HG03159 (cell line): ENCODE measurements around the gene C12orf56.

Source experiments
- ATAC-seq: cut with Tn5 transposase; IDR thresholded peaks from one replicate; pipeline ENCODE4 v1.9.1; 2021; ENCODE audit warnings: mild to moderate bottlenecking, moderate library complexity; ENCODE audit not compliant: unreplicated experiment

The C12orf56 gene, protein sequence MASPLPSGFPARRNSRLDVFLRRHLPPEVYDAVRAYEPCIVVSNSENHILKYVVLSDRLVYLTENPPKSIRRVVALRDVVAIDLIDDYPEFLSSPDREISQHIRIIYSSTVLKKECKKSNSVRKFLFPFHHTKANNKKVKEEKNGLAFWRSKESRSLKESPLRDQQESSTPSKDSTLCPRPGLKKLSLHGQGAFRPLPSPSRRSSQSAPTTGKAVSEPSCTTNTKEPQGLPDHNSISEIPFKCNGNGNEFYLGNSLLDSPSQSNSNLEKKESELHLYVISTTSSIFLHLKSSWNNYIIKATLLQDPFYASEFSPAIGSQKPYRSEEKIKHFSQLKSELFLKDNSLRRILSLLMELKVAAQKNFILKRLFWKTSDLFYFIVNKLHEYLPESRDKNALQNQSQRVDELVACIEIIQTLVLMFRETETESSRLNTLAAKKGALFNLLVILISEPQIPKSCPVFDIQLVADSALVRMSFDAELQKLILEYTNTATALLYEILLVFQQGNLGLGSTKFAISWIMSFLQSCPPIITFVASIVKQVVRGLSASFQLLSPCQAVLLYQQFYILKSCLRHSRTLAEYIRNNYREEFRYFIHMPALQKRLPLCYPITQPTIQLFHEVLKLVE

DNA sequence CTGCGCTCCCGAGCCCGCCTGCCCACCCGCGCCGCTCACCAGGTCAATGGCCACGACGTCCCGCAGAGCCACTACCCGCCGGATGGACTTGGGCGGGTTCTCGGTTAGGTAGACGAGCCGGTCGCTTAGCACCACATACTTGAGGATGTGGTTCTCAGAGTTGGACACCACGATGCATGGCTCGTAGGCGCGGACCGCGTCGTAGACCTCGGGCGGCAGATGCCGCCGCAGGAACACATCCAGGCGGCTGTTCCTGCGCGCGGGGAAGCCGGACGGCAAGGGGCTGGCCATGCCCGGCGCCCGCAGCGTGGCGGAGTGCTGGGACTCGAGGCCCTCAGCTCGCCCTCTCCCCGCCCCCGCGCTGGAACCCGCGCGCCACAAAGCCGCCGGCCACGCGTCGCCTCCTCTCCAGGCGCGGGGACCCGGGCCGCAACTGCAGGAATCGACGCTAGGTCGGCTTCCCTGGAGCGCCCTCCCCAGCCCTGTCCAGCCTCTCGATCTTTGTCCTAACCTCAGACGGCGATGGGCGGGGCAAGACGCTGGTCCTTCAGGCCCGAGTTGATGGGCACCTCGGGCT lies at the start of gene C12orf56:
TSS of gene C12orf56 (minus strand) at position 484 of the 577 bp plus-strand sequence. CDS start at position 291, 193 bp downstream.
- no peak for ATAC-seq

DNA sequence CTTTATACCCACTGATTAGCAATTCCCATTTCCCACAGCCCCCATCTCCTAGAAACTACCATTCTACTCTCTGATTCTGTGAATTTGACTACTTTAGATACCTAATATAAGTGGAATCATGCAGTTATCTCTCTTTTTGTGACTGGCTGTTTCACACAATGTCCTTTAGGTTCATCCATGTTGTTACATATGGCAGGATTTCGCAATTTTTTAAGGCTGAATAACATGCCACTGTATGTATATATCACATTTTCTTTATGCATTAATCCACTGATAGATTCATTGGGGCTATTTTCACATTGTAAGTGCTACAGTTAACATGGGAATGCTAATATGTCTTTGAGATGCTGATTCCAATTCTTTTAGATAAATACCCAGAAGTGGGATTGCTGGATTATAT lies 49.5 kb upstream of the C12orf56 start:
- ATAC-seq, result no peak

- ATAC-seq, result no peak
Measured at GRCh38 chr12:64433915-64434314, 43.4 kb upstream of the C12orf56 start.

DNA sequence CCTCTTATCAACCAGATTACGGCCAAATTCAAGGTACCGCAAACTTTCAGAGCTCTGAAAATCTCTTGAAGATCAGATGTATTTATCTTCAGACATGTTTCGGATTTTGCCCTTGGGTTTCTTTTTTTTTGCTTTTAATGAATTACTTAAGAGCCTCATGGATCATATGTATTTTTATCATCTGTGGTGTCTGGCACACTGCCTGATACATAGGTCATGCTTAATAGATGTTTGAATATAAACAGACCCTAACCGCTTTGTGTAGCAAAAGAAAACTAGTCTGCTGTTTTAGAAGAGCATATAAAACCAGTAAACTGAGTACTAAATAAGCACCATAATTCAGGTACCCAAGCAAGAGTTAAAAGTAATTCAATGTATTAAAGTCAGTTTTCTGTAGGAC lies 41.2 kb upstream of the C12orf56 start:
- ATAC-seq, result no peak

- ATAC-seq, result no peak
Measured at GRCh38 chr12:64430886-64431285, 40.3 kb upstream of the C12orf56 start.

DNA sequence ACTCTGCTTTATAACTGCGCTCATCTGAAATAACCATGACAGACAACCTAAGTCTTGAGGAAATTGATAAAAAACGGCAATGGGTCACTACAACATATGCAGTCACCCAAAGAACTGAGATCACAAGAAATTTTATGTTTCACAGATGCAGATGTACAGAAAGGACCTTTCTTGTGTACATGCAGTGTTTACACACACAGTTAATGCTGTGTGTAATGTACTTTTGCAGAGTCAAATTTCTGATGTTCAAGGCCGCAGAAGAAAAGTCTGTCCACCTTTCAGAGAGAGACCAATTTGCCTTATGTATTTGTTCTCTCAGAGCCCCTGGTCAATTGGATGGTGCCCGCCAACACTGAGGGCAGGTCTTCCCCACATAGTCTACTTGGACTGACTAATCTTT lies 38.4 kb upstream of the C12orf56 start:
- no peak for ATAC-seq

GRCh38 chr12:64427988-64428387 lies 37.4 kb upstream of the C12orf56 start:
- no peak for ATAC-seq

GRCh38 chr12:64419696-64420095 lies 29.1 kb upstream of the C12orf56 start:
- no peak for ATAC-seq

GRCh38 chr12:64418209-64418608 lies 27.7 kb upstream of the C12orf56 start:
- ATAC-seq, result no peak

- no peak for ATAC-seq
Measured at GRCh38 chr12:64413884-64414283, 23.3 kb upstream of the C12orf56 start.

DNA sequence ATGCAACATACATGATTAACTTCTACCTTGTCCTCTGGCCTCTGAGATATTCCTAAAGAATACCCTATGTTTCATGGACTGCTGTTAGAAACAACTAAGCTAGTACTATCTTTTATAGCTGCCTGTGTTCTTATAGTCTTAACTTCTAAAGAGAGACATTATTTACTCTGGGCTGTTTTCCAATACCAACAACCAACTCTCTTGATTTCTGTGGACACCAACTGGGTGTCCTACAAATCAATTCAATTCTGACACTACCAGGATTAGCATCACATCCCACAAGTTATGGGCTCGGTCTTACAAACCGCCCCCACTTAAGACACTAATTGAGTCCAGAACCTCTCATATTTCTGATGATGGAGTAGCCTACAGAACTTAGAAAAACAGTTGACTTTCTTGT lies 21.9 kb upstream of the C12orf56 start:
- ATAC-seq, result no peak

DNA sequence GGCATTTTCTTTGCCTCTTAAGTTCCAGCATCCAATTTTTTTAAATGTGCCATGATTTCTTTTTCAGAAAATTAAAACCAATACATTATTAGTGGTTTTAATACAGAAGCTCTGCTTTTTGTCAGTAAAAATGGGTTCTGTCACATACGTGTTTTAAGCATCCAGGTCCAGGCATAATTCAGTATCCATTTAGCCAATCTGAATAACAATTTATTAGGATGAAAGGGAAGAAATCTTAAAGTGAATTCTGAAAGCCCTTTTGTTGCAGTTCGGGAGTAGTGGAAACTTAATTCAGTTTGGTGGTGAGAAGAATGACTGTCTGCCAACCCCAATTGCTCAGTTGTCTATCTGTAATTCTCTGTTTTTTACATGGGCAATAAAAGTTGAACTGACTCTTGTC lies 20.9 kb upstream of the C12orf56 start:
- ATAC-seq, result no peak

- ATAC-seq, result no peak
Measured at GRCh38 chr12:64407342-64408223, 17.0 kb upstream of the C12orf56 start.

DNA sequence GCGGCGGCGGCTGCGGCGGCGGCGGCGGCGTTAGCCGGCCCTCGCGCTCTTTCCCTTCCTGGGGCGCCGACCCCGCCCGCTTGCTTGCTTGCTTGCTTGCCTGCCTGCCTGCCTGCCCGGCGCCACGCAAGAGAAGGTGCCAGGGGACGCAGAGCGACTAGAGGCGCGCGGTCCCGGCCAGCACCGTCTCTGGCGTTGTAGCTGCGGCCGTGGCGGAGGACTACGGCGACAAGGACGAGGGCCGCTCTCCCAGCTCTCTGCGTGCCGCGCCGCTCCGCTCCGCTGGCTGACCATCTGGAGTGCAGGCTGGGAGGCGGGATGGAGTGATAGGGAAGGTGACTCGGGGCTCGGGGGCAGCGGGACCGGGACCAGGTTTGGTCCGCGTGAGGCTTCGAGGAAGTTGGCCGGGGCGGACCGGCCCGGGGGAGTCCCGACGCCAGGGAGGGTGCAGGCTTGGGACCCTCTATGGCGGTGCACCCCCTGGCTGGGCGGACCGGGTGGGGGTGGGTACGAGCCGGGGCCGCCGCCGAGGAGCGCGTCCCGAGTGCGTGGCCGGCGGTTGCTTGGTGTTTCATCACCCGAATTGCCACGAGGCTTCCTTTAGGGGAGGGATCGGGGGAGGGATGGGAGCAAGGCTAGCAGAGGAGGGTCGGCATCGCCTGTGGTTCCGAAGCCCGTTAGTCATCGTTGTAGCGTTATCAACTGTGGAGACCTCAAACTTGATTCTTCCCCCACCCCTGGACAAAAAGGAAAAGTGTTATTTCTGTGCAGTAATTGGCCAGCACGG lies 14.1 kb upstream of the C12orf56 start:
- peak; percentile 30 for ATAC-seq

GRCh38 chr12:64403707-64404469 lies 13.3 kb upstream of the C12orf56 start, which contains the start of gene XPOT:
XPOT (plus strand) TSS chr12:64404392; CDS start chr12:64410036, 5,644 bp downstream.
- peak; percentile 94 for ATAC-seq

DNA sequence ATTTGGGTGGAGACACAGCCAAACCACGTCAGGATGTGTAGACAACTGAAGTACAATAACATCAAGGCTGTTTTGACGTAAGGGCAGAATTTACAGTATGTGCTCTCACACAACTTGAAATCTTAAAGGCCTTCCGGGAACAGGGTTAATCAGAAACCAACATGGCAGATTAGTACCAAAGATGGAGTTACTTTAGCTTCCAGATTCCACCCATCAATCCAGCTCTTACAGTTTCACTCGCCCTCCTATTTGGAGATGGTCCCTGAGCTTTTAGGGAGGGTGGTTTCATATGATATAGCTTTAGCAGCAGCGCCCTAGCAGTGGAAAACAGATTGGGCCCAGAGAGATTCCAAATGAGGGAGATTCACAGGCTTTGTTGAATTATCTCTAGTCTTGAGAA lies 11.6 kb upstream of the C12orf56 start:
- no peak for ATAC-seq

DNA sequence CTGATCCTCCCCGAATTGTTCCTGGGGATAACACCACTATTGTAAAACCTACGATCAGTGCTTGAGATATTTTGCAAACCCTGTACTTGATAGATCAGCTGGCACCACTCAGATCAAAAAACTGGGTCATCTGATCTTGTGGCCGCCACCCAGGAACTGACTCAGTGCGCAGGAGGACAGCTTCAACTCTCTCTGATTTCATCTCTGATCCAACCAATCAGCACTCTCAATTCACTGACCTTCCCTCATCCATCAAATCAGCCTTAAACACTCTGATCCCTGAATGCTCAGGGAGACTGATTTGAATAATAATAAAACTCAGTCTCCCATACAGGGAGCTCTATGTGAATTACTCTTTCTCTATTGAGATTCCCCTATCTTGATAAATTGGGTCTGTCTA lies 9.5 kb upstream of the C12orf56 start:
- no peak for ATAC-seq

- ATAC-seq, result no peak
Measured at GRCh38 chr12:64395739-64396138, 5.2 kb upstream of the C12orf56 start.

DNA sequence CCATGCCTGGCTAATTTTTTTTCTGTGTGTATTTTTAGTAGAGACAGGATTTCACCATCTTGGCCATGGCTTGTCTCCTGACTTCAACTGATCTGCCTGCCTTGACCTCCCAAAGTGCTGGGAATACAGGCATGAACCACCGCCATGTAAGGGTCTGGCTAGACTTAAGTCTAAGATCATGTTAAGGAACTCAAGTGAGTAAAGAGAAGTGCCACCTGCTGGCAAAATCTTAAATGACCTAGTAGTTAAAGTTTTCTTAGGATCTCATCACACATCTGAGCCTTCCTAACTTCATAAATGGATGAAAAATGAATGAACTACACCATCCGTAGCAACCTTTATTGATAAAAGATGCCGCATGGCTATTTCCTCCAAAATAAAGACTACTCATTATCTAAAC lies 1.7 kb upstream of the C12orf56 start:
- peak; percentile 60 for ATAC-seq
